SH-SY5Y (cell line): Measurements from ENCODE around the gene SLC22A15.

Source experiments
- GATA2 ChIP-seq: IDR thresholded peaks from 2 replicates; pipeline ENCODE4 v1.6.1; 2011; ENCODE audit warnings: mild to moderate bottlenecking, low read depth, low read length
- GATA3 ChIP-seq: IDR thresholded peaks from 2 replicates; pipeline ENCODE4 v1.6.1; 2011; ENCODE audit warnings: low read depth, mild to moderate bottlenecking, low read length, moderate library complexity

- no peak for TF ChIP-seq GATA2
- TF ChIP-seq GATA3: no peak
Observed at GRCh38 chr1:115927971-115928370, 48.3 kb upstream of the SLC22A15 start.
